ENCODE results near the gene GHRHR. TPM values are rescaled to one million over a fixed set of nuclear protein-coding genes. Genes with fewer than 3 reads are reported as not detected.

GHRHR gene
- total RNA-seq, 1 donor from 2014 or later, result not detected

DNA sequence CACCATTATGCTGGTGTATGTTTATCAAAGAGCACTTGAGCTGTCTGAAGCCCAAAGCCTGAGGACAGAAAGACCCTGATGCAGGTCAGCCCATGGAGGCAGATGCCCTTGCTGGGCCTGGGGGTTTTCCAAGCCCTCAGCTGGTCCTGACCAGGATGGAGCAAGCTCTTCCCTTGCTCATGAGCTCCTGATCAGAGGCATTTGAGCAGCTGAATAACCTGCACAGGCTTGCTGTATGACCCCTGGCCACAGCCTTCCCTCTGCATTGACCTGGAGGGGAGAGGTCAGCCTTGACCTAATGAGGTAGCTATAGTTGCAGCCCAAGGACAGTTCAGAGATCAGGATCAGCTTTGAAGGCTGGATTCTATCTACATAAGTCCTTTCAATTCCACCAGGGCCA is 39.1 kb upstream of the GHRHR start:
- Mint-ChIP-seq H3K27ac (no peak overlapping the region), H3K4me3 (ENCODE audit: low read depth) (no peak overlapping the region)

GRCh38 chr7:30925117-30925516 is 38.6 kb upstream of the GHRHR start:
- no peak for DNase-seq (ENCODE audit: low spot score, unreplicated experiment)
- Mint-ChIP-seq H3K9me3 (ENCODE audit: low read depth) (no peaks in the 10 kb centered on the region), H3K4me3 (ENCODE audit: low read depth) (no peak overlapping the region), H3K36me3 (ENCODE audit: insufficient read depth) (no peaks in the 10 kb centered on the region), H3K27me3 (peaks cover 3% of the 10 kb centered on the region), H3K27ac (no peak overlapping the region), H3K4me1 (ENCODE audit: low read depth) (no peaks in the 10 kb centered on the region)
- TF ChIP-seq, protein P1, sequence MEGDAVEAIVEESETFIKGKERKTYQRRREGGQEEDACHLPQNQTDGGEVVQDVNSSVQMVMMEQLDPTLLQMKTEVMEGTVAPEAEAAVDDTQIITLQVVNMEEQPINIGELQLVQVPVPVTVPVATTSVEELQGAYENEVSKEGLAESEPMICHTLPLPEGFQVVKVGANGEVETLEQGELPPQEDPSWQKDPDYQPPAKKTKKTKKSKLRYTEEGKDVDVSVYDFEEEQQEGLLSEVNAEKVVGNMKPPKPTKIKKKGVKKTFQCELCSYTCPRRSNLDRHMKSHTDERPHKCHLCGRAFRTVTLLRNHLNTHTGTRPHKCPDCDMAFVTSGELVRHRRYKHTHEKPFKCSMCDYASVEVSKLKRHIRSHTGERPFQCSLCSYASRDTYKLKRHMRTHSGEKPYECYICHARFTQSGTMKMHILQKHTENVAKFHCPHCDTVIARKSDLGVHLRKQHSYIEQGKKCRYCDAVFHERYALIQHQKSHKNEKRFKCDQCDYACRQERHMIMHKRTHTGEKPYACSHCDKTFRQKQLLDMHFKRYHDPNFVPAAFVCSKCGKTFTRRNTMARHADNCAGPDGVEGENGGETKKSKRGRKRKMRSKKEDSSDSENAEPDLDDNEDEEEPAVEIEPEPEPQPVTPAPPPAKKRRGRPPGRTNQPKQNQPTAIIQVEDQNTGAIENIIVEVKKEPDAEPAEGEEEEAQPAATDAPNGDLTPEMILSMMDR (IDR thresholded peaks at IDR 0.05; ENCODE audit: unreplicated experiment), result no peak

More for the DNA sequence above, 39.1 kb upstream of the GHRHR start:
- TF ChIP-seq, protein P1 (IDR thresholded peaks at IDR 0.05; ENCODE audit: unreplicated experiment), result no peak
- Mint-ChIP-seq H3K27me3 (peaks cover 3% of the 10 kb centered on the region), H3K36me3 (ENCODE audit: insufficient read depth) (no peaks in the 10 kb centered on the region), H3K4me1 (ENCODE audit: low read depth) (no peaks in the 10 kb centered on the region), H3K9me3 (ENCODE audit: low read depth) (no peaks in the 10 kb centered on the region)
- DNase-seq (ENCODE audit: low spot score, unreplicated experiment), result peak; percentile 0

DNA sequence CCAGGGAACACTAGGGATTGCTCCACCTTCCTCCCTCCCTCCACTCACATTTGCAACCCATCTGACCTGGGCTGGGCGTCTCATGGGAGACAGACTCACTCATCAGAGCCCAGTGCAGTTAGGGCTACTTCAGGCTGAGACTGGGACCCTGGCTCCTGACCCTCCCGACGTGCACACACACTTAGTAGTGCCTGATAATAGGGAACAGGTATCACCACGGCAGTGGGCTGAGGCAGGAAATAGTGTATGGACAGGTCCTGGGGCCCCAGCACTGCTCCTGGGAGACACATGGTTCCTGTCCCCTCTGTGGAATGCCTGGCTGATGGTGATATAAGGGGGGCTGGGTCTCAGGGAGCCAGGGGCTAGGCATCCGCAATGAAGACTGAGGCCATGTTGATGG is 37.8 kb upstream of the GHRHR start:
- TF ChIP-seq, protein P1 (IDR thresholded peaks at IDR 0.05; ENCODE audit: unreplicated experiment), result no peak
- Mint-ChIP-seq H3K4me3 (ENCODE audit: low read depth) (no peak overlapping the region), H3K36me3 (ENCODE audit: insufficient read depth) (no peaks in the 10 kb centered on the region), H3K27me3 (peaks cover 3% of the 10 kb centered on the region), H3K4me1 (ENCODE audit: low read depth) (no peaks in the 10 kb centered on the region), H3K27ac (no peak overlapping the region), H3K9me3 (ENCODE audit: low read depth) (no peaks in the 10 kb centered on the region)
- peak; percentile 4 for DNase-seq (ENCODE audit: low spot score, unreplicated experiment)

GRCh38 chr7:30926313-30926712 is 37.4 kb upstream of the GHRHR start:
- no peak for DNase-seq (ENCODE audit: low spot score, unreplicated experiment)
- H3K9me3 Mint-ChIP-seq (ENCODE audit: low read depth), result no peaks in the 10 kb centered on the region
- no peaks in the 10 kb centered on the region for H3K36me3 Mint-ChIP-seq (ENCODE audit: insufficient read depth)
- H3K4me1 Mint-ChIP-seq (ENCODE audit: low read depth), result no peaks in the 10 kb centered on the region
- no peak overlapping the region for H3K27ac Mint-ChIP-seq
- peaks cover 3% of the 10 kb centered on the region for H3K27me3 Mint-ChIP-seq
- H3K4me3 Mint-ChIP-seq (ENCODE audit: low read depth), result no peak overlapping the region
- TF ChIP-seq, protein P1 (IDR thresholded peaks at IDR 0.05; ENCODE audit: unreplicated experiment), result no peak

DNA sequence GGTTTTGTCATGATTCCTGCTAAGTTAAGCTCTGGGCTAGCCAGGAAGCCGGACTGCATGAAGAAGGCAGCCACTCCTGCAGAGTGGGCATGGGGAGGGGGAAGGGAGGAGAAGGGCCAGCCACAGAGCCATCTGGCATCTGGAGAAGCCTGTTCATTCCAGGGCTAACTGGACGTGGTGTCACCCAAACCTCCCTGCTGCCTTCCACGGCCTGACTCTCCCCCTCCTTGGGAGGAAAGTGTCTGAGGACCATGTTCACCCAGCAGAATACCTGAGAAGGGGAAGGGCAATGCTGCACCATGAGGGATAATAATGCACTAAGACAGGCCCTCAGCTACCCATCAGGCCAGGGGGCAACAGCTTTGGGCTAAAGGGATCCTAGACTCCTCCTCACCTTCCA is 36.7 kb upstream of the GHRHR start:
- TF ChIP-seq, protein P1 (IDR thresholded peaks at IDR 0.05; ENCODE audit: unreplicated experiment), result no peak
- no peak for DNase-seq (ENCODE audit: low spot score, unreplicated experiment)
- Mint-ChIP-seq H3K27ac (no peak overlapping the region), H3K4me3 (ENCODE audit: low read depth) (no peak overlapping the region), H3K27me3 (peaks cover 3% of the 10 kb centered on the region), H3K9me3 (ENCODE audit: low read depth) (no peaks in the 10 kb centered on the region), H3K36me3 (ENCODE audit: insufficient read depth) (no peaks in the 10 kb centered on the region), H3K4me1 (ENCODE audit: low read depth) (no peaks in the 10 kb centered on the region)

Data from progenitor cell of endocrine pancreas (in vitro differentiated cells).